H1 (cell line): Measurements from ENCODE around the gene FOXL1. TPM values are rescaled to one million over a fixed set of nuclear protein-coding genes. Genes with fewer than 3 reads are reported as not detected.

Source experiments
- EP300 ChIP-seq, 2 experiments: IDR thresholded peaks; 1 replicate in 1 of 2; 2 replicates in 1 of 2; pipeline ENCODE4 v1.6.1; 2011 to 2012; ENCODE audit warnings: low read depth in 2 of 2, low read length in 2 of 2, mild to moderate bottlenecking in 2 of 2, borderline replicate concordance in 1 of 2, inconsistent platforms in 1 of 2, moderate library complexity in 1 of 2
- SRF ChIP-seq: IDR thresholded peaks from 2 replicates; pipeline ENCODE4 v1.6.1; 2011; ENCODE audit warnings: mild to moderate bottlenecking, low read depth, low read length, moderate library complexity
- polyA plus RNA-seq, 7 experiments: library from polyadenylated mRNA; depleted of rRNA in 3 of 7; stranded (reverse) in 5 of 7; unstranded in 2 of 7; fragments of >200 nt in 5 of 7; fragments of 200-250 nt in 2 of 7; gene quantifications; 1 replicate in 5 of 7; 2 replicates in 1 of 7; 4 replicates in 1 of 7; pipeline versions ENCODE4 v1.2.1 to v1.2.3, GENCODE V29; 2011 to 2013; ENCODE audit warnings: missing spikeins in 2 of 7, mixed read lengths in 2 of 7
- total RNA-seq: library from RNA; stranded (reverse); fragmentation: NEBNext Ultra II Directional; extraction: Animal tissue kit (Norgen Biotek cat#: 25700); gene quantifications from 2 replicates; pipeline ENCODE4 v1.2.1, GENCODE V29; 2021

FOXL1 gene
- total and polyA plus RNA-seq, 2 of the 8 experiments (the other 6 are each of a cell fraction or from before 2014, with no cell fraction given), result 0.03 TPM; not detected in 1

- TF ChIP-seq EP300 (IDR thresholded peaks at IDR 0.05; ENCODE audit: borderline replicate concordance in 1 of 2, low read depth in 2 of 2, low read length in 2 of 2) (no peak), SRF (no peak)
These were observed 28.5 kb upstream of the FOXL1 start (continued) for GRCh38 chr16:86549893-86550190.
